Panc1 (cell line): ENCODE measurements around the gene ERI2.

ENCODE experiments used
- POLR2AphosphoS5 ChIP-seq: IDR thresholded peaks from 2 replicates; pipeline ENCODE4 v1.6.1; 2012; ENCODE audit warnings: mild to moderate bottlenecking, low read depth, low read length, moderate library complexity
- REST ChIP-seq, 2 experiments: IDR thresholded peaks; 2 replicates each; pipeline ENCODE4 v1.6.1; 2011 to 2012; ENCODE audit warnings: low read depth in 2 of 2, control low read depth in 1 of 2, low read length in 1 of 2, mild to moderate bottlenecking in 1 of 2, moderate library complexity in 1 of 2; ENCODE audit not compliant: insufficient read depth in 1 of 2
- SIN3A ChIP-seq: IDR thresholded peaks from 2 replicates; pipeline ENCODE4 v1.6.1; 2012; ENCODE audit warnings: low read depth, mild to moderate bottlenecking, low read length, moderate library complexity, borderline replicate concordance; ENCODE audit not compliant: insufficient read depth
- TCF7L2 ChIP-seq: IDR thresholded peaks from 2 replicates; pipeline ENCODE4 v1.6.1; 2011; ENCODE audit warnings: mild to moderate bottlenecking, low read depth, low read length, inconsistent platforms
- TF ChIP-seq, protein P1 (sequence below): fragments of 450-650 bp; IDR thresholded peaks from 2 replicates; pipeline ENCODE4 v1.5.1; 2017; ENCODE audit warnings: mild to moderate bottlenecking

- TF ChIP-seq, protein P1, sequence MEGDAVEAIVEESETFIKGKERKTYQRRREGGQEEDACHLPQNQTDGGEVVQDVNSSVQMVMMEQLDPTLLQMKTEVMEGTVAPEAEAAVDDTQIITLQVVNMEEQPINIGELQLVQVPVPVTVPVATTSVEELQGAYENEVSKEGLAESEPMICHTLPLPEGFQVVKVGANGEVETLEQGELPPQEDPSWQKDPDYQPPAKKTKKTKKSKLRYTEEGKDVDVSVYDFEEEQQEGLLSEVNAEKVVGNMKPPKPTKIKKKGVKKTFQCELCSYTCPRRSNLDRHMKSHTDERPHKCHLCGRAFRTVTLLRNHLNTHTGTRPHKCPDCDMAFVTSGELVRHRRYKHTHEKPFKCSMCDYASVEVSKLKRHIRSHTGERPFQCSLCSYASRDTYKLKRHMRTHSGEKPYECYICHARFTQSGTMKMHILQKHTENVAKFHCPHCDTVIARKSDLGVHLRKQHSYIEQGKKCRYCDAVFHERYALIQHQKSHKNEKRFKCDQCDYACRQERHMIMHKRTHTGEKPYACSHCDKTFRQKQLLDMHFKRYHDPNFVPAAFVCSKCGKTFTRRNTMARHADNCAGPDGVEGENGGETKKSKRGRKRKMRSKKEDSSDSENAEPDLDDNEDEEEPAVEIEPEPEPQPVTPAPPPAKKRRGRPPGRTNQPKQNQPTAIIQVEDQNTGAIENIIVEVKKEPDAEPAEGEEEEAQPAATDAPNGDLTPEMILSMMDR, result no peak
- no peak for TF ChIP-seq POLR2AphosphoS5
- TF ChIP-seq REST (IDR thresholded peaks at IDR 0.05; ENCODE audit: insufficient read depth in 1 of 2, low read depth in 2 of 2, low read length in 1 of 2), result no peak
- TF ChIP-seq TCF7L2, result no peak
- TF ChIP-seq SIN3A, result no peak
Observed at GRCh38 chr16:20746461-20746860, 59.8 kb downstream of the ERI2 start.
